GM19438 (cell line): ENCODE data around the gene ZDHHC8.

Source experiments
- ATAC-seq: cut with Tn5 transposase; IDR thresholded peaks from one replicate; pipeline ENCODE4 v1.9.1; 2021; ENCODE audit warnings: low read depth; ENCODE audit not compliant: unreplicated experiment

The ZDHHC8 gene, protein sequence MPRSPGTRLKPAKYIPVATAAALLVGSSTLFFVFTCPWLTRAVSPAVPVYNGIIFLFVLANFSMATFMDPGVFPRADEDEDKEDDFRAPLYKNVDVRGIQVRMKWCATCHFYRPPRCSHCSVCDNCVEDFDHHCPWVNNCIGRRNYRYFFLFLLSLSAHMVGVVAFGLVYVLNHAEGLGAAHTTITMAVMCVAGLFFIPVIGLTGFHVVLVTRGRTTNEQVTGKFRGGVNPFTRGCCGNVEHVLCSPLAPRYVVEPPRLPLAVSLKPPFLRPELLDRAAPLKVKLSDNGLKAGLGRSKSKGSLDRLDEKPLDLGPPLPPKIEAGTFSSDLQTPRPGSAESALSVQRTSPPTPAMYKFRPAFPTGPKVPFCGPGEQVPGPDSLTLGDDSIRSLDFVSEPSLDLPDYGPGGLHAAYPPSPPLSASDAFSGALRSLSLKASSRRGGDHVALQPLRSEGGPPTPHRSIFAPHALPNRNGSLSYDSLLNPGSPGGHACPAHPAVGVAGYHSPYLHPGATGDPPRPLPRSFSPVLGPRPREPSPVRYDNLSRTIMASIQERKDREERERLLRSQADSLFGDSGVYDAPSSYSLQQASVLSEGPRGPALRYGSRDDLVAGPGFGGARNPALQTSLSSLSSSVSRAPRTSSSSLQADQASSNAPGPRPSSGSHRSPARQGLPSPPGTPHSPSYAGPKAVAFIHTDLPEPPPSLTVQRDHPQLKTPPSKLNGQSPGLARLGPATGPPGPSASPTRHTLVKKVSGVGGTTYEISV

DNA sequence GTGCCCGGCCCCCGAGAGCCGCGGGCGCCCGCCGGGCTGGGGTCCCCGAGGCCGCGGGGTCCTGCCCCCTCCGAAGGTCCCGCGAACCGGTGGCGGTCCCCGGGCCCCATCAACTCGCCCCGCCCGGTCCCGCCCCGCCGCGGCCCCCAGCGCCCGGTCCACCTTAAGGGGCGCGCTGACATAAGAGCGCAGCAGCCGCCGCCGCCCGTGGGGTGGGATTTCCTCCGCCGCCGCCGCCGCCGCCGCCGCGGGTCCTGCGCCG, at the start of gene ZDHHC8:
Gene ZDHHC8 (plus strand): TSS at position 208 of the 262 bp plus-strand sequence. CDS start 144 bp downstream, outside the sequence.
- no peak for ATAC-seq

DNA sequence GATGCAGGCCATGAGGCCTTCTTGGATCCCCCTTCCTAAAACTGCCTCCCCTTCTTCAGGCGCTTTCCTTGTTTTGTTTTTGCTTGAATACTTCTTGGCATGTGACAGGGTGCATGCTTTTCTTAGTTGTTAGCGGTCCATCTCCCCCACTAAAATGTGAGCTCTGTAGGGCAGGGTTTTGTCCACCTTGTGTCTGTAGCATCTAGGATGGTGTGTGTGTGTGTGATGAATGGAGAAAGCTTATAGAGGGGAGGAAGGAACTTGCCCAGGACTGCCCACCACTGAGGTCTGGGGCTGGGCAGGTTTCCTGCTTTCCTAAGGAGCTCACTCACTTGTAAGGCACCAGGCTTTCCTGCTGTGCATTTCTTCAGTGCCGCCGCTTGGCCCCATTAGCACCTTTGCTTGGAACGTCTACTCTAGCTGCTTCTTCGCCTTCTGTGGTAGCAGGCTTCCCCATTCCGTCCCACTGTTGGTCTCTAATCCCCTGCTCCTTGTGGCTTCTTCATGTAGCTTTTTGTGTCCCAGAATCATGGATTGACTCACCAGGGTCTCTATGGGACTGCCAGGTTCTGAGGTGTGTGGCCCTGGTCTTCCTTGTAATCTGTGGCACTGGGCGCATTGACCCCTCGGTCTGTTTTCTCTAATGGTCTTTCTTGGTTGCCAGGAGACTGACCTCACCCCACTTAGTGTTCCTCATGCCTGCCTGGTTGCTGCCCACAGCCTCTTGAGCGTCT, 48.3 kb upstream of the ZDHHC8 start:
- no peak for ATAC-seq

DNA sequence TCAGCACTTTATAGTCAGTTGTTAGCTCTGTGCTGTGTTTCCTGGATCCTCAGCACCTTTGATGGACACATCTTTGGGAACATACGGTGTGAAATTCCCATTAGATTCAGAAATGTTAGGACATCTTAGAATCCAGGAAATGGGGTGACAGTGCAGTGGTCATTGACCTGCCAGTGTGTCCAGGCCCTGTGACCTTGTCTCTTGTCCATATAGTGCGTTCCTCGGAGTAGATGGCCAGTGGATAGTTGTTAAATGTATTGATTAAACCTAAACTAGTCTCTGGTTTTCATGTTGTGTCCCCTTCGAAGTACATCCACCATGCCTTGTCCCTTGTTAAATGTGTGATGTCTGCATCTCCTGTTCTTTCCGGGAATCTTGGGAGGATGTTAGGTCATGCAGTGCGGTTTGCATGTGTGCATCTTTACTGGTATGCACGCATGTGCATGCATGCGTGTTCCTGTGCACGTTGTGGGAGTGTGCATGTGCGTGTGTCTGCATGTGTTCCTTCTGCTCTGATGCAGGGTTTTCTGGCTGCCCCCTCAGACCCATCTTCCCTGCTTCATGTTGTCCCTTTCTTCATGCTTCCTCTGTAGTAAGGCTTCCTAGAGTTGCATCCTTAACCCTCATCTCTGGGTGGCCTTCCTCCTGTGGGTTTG, 47.6 kb upstream of the ZDHHC8 start:
- ATAC-seq = no peak

DNA sequence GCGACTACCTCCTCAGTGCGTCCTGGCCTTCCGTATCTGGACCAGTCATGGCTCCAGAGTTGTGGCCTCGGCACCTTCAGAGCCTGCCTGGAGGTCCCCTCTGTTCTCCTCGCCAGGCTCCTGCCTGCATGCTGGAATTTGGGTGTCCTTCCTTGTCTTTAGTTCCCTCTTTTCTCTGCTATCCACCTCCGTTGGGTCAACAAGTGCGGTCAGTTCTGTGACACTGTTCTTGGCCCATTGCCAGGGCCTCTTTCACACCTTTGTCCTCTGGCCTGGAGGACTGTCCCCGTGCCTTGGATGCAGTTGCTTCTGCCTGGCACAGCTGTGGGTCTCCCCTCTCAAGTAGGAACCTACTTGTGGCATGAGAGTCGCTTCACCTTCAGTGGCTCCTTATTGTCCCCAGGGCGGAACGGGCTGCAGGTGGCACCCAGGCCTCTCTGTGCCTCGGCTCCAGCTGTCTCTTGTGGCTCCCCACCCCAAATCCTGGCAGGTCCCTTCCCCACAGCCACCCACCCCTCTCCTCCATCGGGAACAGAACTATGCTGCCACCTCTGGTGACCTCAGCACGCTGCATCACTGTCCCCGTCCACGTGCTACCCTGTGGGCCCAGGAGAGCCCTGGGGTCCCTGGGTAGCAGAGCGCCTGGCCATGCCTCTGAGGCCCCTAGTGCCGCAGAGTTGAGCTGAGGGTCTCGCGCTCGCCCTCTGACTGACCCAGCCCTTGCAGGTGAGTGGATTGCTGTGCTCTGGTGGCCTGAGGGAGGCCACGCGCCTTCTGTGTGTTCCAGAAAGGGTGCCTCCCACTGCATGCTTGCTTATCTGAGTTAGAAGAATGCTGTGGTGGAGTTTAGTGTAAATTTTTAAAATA, 46.8 kb upstream of the ZDHHC8 start:
- no peak for ATAC-seq

DNA sequence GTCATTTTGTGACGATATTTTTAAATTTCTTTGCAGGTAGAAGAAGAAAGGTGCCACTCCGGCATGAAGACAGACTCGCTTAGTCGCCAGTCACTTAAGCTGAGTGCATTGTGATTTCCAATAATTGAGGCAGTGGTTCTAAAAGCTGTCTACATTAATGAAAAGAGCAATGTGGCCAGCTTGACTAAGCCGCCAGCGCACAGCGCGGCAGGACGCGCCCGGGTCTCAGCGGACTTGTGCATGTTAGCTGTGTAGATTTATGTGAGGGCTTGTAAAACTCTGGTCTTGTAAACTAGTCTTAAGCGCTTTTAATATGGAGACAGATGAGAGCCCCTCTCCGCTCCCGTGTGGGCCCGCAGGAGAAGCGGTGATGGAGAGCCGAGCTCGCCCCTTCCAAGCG, 46.0 kb upstream of the ZDHHC8 start:
- no peak for ATAC-seq

DNA sequence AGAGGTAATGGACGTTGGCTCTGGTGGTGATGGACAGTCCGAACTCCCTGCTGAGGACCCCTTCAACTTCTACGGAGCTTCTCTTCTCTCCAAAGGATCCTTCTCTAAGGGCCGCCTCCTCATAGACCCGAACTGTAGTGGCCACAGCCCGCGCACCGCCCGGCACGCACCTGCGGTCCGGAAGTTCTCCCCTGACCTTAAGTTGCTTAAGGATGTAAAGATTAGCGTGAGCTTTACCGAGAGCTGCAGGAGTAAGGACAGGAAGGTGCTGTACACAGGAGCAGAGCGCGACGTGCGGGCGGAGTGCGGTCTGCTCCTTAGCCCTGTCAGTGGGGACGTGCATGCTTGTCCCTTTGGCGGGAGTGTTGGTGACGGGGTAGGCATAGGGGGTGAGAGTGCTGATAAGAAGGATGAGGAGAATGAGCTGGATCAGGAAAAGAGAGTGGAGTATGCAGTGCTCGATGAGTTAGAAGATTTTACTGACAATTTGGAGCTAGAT, 45.5 kb upstream of the ZDHHC8 start:
- ATAC-seq = no peak

DNA sequence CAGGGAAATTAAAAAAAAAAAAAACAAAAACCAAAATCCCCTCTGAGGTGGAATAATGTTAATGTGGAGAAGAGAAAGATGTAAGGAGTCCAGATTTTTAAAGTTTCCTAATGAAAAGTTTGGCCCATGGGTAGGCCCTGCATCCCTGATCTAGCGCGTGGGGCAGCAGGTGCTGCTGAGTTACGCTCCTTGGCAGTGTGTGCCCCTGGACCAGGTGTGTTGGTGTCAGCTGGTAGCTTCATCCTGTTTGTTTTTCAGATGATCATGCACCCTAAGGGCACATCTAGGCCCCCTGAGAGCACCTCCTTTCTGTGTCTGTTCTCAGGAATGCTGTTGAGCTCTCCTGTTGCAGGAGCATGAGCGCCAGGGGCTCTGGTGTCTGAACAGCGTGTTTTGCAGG, 44.8 kb upstream of the ZDHHC8 start:
- no peak for ATAC-seq

DNA sequence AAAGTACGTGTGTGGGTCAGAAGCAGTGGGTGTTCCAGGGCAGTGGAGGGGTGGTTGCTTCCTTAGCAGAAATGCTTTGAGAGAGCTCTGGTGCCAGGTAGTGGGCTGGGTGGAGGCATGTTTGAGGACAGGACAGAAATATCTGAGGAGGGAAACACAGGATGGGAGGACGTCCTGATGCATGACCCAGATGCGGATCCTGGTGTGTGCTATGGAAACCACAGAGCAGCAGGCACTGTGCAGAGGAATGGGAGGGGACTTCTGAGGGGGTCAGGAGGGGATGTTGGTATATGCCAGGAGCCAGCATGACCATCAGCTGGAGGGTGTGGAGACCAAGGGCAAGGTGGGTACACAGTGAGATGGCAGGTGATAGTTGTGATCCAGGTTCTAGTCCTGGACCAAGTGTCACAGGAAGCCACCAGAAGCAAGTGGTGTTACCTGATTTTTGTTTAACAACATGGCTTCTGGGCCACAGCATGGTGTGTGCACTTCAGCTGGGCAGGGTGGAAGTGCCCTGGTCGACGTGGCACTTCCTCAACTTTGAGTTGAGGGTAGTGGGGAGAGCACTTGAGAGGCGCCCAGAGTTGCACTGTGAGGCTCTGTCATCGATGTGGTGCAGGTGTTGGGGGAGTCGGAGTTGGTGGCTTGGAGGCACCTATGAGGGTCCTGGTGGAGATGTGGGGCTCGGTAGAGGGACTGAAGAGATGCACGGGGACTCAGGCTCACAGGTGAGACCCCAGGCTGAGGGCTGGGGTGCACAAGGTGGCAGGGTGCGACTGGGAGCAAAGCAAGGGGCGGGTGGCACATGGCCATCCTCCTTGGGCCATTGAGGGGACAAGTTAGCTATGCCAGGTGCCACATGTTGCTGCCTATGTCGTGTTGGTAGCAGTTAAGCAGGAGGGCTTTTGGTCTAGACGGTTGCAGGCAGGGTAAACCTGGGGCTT, 44.0 kb upstream of the ZDHHC8 start:
- no peak for ATAC-seq

DNA sequence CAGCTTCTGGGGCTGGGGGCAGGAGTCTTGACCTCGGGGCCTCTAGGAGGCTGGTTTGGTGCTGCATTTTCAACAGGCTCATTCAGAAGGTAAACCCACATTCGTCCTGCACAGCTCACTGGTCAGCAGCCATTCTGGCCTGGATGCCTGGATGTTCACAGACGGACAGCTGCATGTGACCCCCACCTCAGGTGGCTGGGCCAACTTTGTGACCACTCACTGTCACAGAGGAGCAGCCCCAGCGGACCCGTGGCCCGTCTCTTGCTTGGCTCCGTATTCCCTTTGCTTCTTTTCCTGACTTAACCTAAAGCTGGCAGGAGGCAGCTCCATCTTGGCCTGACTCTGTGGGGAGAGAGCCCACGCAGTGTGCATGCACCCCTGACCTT, 43.3 kb upstream of the ZDHHC8 start:
- ATAC-seq = no peak

DNA sequence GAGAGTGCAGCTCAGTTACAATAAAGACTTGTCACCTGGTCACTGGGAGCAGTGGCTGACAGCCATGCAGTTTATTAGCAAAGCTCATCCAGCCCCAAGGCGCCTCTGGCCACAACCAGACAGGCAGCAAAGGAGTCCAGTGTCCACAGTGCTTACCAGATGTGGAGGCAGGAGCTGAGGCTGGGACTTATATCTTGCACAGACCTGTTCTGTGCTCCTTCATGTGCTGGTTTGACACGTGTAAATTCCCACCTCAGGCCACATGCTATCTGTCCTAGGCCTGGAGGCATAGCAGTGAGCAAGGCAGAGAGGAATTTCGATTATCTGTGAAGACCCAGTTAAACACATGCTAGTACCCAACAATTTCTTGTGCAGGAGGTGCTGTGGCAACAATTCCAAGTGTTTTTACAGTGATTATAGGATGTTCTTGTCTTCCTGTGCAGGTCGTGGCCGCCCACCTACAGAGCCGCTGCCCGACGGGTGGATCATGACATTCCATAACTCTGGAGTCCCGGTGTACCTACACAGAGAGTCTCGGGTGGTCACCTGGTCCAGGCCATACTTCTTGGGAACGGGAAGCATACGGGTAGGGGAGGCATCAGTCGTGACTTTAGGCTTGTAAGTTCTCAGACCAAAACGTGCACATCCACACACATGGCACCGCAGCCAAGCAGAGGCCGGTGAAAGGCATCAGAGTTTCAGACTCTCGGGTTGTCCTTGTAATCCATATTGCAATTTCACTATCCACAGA, 42.2 kb upstream of the ZDHHC8 start:
- no peak for ATAC-seq

DNA sequence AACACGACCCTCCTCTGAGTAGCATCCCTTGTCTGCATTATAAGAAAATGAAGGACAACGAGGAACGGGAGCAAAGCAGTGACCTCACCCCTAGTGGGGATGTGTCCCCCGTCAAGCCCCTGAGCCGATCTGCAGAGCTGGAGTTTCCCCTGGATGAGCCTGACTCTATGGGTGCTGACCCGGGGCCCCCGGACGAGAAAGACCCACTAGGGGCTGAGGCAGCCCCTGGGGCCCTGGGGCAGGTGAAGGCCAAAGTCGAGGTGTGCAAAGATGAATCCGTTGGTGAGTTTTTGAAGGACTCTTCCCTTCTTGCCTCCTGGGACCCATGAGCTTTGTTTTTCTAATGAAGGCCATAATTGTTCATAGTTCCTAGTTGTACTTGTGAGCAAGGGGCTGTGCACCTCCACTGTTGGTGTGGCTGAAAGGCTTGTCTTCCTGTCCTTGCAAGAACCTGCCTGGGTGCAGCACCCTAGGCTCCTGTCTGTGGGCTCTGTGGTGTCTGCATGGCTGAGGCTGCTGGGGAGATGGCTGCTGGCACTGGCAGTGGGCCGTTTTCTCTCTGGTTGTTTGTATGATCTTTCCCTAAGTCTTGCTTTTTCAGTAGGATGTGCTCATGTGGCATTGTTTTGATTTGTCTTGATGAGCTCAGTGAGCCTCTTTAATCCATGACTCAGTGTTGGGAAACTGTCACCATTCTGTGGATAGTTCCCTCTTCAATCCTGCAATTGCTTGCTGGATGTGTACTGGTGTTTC, 41.5 kb upstream of the ZDHHC8 start:
- no peak for ATAC-seq

DNA sequence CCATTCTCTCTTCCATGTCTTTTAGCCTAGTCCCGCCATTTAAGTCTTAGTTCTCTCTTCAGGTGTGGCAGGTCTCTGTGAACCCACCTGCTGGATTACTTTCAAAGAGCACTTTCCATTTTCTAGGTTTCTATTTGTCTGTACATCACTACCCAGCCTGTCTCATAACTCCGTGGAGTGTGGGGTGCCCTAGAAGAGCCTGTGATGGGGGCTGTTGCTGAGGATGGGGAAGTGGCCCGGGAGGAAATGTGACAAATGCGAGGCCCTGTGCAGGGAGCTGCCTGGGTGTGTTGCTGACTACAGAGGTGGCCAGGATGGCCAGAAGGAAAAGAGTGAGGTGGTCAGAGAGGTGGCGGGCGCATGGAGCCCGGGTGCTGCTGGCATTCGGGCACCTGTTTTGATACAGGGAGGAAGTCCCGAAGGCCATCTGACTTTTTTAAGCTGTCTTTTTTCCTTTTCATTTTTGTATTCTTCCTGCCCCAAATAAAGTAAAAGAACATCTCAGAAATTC, 40.8 kb upstream of the ZDHHC8 start:
- no peak for ATAC-seq

DNA sequence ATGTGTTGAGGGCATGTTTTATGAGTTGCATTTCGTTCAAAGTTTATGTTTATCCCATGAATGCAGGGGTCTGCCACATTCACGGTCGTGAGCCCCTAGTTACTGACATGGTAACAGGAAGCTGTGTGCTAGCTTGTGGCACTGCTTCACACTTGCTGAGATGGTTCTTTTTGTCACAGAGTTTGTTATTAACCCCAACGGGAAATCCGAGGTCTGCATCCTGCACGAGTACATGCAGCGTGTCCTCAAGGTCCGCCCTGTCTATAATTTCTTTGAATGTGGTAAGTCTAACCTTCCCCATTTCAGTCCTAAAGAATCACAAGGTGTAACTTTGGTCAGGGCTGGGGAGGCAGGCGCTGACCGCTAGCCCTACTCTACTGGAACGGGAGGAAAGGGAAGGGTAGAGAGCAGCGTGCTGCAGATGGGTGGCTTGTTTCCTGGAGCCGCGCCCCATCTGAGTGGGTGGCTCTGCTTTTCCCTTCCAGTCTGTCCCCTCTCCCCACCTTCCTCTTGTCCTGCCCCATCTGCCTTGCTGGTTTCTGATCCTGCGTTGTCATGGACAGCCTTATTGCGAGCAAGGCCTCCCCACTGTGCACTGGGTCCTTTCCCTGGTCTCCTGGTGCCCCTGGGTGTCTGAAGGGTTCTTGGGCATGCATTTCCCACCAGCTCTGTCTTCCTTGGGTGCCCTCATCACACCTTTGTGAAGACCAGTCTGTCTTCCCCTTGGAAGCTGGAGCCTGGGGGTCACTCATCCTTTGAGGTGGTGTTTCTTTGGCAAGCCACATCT, 39.7 kb upstream of the ZDHHC8 start:
- ATAC-seq = no peak

DNA sequence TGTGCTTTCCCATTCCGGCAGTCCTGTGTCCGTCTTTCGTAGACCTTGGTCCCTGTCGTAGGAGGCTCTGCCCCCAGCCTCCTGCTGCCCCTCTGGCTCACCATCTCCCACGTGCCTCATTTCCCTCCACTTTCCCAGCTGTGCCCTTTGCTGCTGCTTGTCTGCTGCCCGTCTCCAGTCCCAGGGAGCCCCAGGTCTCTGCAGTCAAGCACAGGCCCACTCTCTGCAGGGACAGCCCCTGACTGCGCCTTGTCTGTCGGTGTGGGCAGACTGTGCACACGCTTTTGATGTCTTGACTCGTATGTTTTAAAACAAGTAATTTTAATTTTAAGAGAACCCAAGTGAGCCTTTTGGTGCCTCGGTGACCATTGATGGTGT, 39.1 kb upstream of the ZDHHC8 start:
- no peak for ATAC-seq

DNA sequence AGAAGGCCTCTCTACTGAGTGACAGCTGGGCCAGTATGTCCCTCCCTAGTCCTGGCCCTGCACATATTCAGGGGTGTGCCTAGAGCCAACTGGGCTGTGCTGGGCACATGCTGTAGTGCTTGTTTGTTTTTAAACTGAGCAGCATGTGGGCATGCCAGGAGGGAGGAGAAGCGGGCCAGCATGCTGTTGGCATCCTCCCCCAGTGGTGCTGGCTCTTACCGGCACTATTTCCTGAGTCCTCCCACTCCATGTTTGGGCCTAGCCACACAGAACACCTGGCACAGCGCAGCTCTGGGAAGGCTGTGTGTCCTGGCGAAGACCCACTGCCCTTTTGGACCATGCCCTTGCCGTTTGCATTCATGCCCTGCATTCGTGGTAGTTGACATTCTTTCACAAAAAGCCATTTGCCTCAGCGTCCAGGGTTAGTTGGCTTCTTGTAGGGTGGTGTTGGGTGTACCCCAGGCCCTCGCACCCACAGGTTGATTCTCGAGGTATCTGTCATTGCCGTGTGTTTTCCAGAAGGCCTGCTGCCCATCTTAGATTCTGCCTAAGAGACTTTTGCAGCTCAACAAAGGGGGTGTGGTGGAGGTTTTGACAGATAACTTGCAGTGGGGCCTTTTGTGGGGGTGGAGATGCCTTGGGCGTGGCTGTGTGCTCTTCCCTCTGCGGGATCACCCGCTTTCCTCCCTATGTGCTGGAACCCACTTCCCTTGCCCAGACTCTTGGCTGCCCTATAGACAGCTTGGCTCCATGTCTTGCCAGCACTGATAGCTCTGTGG, 38.0 kb upstream of the ZDHHC8 start:
- ATAC-seq = no peak
